Smooth muscle cell of the brain vasculature (primary cell): ENCODE data around the gene MEX3A.
A peak's percentile ranks its signal among the peaks of the same experiment; 100 is the strongest.
"Not testable (repeated sequence)": the region's sequence is repeated elsewhere in the genome, so short reads cannot be mapped to it uniquely, and the experiment has no call there.

ENCODE experiments used
- DNase-seq: peaks from one replicate; pipeline ENCODE4 v3.0.0-alpha.2; 2012; ENCODE audit warnings: low read depth, low spot score

MEX3A gene

DNA sequence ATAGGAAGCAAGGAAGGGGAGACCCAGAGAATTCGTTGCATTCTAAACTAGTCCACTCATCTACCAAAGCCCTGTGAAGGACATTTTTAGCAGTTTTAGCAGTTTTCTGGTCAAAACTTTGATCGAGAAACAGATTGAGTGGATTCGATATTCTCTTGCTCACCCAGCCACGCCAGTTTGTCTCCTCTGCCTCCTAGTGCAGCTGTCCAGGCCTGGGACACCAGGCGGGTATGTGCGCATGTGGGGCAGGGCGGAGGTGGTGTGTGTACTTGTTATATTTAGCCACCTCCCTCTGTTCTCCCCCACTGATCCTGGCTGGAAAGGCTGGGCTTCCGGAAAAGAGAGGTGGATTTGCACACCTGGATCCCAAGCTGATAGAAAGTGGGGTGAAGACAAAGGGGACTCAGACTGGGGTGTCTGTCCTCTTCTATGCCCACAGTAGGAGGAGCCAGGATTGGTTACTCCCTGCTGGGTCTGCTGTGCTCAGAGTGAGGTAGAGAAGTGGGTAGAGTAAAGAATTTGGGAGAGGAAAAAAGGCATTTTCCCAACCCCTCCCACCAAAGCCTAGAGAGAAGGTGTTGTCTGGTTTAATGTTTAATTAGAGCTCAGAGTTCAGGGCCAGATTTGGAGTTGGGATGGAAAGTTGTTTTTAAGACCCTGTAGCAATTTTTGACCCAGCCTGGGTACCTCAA is 36.1 kb upstream of the MEX3A start:
- no peak for DNase-seq

DNA sequence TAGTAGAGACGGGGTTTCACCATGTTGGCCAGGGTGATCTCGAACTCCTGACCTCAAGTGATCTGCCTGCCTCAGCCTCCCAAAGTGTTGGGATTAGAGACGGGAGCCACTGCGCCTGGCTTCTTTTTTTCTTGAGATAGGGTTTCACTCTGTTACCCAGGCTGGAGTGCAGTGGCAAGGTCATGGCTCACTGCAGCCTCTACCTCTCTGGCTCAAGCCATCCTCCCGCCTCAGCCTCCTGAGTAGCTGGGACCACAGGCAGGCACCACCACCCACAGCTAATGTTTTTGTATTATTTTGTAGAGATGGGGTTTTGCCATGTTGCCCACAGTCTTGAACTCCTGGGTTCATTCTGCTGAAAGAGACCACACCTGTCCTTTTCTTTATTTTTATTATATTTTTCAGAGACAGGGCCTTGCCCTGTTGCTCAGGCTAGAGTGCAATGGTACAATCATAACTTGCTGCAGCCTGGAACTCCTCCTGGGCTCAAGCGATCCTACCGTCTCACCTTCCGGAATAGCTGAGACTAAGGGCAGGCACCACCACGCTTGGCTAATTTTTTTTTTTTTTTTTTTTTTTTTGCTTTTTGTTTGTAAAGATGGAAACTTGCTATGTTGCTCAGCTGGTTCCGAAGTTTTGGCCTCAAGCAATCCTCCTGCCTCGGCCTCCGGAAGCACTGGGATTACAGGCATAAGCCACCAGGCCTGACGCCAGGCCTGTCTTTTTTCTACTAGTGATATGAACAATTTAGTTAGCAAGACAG is 35.3 kb upstream of the MEX3A start:
- DNase-seq: no peak

GRCh38 chr1:156116731-156117130 is 34.5 kb upstream of the MEX3A start:
- not testable (repeated sequence) for DNase-seq

- no peak for DNase-seq
Observed at GRCh38 chr1:156115514-156116374, 33.5 kb upstream of the MEX3A start.

- DNase-seq: no peak
Observed at GRCh38 chr1:156114919-156115513, 32.8 kb upstream of the MEX3A start.

DNA sequence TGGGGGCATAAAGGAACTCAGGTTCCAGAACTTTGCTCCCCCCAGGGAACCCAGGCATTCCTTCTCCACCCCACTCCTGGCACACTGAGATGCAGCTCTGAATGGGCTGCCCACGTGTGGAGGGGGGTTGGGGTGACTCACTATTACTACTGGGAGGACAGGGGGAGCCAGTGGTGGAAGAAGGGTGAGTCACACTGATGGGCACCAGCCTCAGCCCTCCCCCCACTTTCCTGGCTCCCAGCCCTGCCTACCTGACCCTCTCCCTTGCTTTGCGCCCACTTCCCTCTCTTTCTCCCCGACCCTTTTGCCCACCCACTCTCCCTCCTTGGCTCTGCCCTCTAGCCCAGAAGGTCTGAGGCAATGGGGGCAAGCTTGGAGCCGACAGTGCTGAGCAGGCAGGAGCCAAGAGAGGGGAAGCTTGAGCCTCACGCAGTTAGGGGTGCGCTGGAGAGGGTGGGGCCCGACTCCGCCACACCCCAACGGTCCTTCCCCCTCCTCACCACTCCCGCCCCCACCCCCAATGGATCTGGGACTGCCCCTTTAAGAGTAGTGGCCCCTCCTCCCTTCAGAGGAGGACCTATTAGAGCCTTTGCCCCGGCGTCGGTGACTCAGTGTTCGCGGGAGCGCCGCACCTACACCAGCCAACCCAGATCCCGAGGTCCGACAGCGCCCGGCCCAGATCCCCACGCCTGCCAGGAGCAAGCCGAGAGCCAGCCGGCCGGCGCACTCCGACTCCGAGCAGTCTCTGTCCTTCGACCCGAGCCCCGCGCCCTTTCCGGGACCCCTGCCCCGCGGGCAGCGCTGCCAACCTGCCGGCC is 32.0 kb upstream of the MEX3A start, which contains the start of gene LMNA:
Gene LMNA (plus strand): TSS at position 611 of the 818 bp plus-strand sequence. CDS start 208 bp downstream, outside the sequence.
- peak; percentile 76 for DNase-seq

DNA sequence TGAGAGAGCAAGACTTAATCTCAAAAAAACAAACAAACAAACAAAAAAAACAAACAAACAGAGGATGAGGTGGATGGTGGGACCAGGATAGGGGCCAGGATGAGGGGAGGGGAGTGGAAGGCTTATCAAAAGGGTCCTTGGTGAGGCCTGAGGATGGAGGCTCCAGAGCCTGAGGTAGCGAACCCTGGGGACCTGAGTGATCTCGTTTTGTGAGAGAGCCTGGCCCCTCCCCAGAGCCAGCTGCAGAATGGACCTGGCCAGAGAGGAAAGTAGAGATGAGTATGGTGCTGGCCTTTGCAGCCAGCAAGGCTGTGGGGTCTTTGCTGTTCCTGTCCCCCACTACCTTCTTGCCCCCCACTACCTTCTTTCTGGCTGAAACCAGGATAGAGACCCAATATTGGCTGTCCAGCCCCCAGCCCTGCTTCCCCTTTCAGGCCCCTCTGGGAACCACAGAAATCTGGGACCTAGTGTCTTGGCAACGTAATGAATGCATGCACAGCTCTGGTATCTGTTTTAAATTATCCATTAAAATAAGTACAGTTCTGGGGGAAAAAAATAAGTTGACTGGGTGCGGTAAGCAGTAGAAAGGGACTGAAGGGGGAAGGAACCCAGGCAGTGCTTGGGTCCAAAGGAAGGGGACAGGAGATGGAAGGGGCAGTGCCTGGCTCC is 31.2 kb upstream of the MEX3A start:
- no peak for DNase-seq

- no peak for DNase-seq
Observed at GRCh38 chr1:156112276-156113137, 30.2 kb upstream of the MEX3A start.

GRCh38 chr1:156111355-156111962 is 29.2 kb upstream of the MEX3A start:
- DNase-seq: no peak

GRCh38 chr1:156110252-156110651 is 28.0 kb upstream of the MEX3A start:
- no peak for DNase-seq

DNA sequence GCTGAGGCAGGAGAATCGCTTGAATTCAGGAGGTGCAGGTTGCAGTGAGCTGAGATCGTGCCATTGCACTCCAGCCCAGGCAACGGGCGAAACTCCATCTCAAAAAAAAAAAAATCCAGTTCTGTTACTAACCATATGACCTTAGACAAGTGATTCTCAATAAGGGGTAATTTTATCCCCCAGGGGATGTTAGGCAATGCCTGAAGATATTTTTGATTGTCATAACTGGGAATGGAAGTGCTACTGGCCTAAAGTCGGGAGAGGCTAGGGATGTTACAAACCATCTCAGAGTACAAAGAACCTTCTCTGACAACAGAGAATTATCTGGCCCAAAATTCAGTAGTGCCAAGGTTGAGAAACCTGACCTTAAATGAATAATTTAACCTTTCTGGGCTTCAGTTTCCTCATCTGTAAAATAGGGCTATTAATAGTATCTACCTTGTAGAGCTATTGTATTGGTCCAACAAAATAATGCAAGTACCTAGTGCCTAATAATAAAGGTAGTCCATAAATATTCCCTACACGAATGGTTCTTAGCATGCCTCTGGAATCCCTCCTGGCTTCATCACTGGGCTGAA is 26.5 kb upstream of the MEX3A start:
- DNase-seq: no peak

- DNase-seq: no peak
Observed at GRCh38 chr1:156108057-156108456, 25.8 kb upstream of the MEX3A start.

DNA sequence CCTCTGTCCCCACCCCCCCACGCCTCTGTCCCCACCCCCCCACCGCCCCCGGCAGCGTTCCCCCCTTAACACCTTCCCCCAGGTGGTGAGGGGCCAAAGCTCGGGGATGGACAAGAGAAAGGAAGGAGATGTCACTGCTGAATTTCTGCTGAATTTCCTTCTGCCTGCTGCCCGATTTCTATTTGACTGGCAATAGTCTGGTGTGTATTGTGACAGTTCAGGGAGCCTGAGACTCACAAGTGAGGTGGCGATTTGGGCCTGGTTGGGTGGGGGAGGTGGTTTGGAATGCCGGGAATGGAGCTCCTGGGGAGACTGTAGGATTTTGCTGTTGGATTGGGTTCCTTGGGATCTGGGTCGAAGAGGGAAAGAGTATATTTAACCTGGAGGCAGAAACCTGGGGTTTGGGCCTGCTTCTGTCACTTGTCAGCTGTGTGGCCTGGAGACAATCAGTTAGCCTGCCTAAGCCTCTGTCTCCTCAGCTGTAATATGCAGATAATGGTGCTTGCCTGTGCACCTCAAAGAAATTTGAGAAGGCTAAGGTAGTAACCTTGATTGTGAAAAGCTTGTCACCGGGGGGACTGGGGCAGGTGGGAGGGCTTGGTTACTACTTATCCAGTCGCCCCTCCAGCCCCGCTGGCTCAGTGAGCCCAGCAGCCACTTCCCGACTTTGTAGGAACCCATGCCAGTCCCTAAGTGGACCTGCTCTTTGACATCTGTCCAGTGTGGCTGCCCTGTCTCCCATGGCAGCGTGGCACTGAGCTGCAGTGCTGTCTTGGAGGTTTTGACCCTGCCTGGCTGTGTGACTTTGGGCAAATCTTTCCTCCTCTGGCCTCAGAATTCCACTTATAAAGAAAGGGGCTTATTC is 24.6 kb upstream of the MEX3A start:
- no peak for DNase-seq

DNA sequence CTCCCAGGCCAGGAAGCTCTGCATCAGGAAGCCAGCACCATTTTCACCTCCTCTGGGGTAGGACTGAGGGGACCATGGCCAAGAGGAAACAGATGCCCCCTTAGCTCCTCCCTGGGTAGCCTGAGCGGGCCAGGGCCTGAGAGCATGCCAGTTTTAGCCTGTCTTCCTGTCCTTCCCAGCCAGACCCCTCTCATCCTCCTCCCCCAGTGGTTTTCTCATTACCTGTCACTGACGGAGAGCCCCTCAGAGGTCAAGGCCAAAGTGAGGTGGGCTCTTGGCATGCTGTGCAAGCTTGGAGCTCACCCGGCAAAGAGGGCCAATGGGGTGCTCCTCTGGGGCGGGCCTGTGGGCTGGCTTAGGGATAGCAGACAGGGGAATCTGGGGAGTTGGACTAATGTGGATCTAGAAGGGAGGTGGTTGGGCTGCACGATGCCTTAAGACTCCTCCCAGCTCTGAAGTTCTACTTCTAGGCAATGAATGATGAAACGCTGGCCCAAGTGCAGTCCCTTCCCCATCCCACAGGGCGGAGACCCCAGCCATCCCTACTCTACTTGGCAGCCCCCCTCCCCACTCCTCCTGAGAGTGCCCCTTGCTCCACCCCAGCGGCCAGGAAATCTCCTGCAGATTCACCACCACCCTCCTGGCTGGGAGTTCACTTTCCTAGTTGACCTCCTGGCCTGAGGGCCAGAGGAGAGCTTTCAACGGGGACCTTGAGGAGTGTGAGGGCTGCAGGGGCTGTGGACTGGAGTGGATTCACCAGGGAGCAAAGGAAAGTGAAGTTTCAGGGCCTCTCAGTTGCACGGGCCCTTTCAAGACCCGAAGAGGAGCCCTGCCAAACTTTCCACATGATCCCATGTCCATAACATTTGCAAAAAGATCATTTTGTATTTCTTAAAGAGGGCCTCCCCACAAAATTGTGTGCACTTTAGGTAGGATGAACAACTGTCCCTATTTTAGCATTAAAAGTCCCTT is 22.9 kb upstream of the MEX3A start:
- no peak for DNase-seq

DNA sequence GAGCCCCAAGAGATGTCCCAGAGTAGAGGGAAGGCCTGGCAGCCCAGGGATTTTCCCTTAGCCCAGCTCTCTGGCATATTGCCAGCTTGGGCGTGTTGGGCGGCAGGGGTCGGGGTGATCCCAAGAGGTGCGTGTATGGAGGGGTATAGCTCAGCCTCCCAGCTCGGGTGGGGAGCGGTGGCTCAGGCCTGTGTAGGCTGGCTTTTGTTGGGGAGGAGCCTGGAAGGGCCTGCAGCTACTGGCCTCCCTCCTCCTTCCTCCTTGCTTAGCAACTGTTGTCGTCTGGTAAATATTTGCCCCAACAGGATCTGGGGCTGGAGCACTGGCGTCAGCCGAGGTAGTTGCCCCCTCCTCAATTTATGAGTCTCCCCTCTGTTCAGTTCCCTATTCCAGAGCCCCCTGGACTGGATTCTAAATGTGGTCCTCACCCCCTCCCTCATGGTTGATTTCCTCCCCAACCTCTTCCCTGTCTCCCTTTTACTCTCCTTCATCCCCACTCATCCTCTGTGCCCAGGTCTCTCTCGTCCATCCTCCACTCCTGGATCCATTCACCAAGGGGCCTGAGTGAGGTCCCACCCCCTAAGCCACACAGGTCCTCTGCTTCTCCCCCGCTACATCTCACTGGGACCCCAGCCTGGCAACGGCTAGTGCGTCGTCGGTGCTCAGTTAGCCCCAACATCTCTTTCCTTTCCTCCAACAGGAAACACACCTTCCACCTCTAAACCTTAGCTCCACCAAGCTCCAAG is 22.0 kb upstream of the MEX3A start:
- no peak for DNase-seq

DNA sequence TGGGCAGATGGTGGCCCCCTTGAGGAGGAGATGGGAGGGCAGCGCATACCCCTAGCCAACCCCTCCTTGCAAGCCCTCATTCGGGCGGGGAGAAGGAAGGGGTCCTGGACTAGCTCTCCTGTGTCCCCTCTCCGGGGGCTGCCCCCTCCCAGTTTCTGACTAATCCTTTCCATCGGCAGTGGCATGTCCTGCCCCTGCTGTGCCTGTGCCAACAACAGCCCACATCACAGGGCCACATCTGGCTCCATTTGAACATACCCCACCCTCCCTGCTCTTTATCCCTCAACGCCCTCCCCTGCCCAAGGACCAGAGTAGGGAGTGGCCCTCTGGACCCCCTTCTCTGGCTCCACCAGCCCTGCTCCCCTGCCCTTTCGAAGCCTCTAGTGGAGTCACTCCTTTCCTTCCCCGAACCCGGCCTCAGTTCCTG is 21.3 kb upstream of the MEX3A start:
- no peak for DNase-seq
